HS-5 (cell line): ENCODE measurements around the gene TNS3.
"Not testable (repeated sequence)": the region's sequence is repeated elsewhere in the genome, so short reads cannot be mapped to it uniquely, and the experiment has no call there.

Source experiments
- DNase-seq: peaks from one replicate; pipeline ENCODE4 v3.0.0-alpha.2; 2012; ENCODE audit warnings: low read depth

The TNS3 gene

DNA sequence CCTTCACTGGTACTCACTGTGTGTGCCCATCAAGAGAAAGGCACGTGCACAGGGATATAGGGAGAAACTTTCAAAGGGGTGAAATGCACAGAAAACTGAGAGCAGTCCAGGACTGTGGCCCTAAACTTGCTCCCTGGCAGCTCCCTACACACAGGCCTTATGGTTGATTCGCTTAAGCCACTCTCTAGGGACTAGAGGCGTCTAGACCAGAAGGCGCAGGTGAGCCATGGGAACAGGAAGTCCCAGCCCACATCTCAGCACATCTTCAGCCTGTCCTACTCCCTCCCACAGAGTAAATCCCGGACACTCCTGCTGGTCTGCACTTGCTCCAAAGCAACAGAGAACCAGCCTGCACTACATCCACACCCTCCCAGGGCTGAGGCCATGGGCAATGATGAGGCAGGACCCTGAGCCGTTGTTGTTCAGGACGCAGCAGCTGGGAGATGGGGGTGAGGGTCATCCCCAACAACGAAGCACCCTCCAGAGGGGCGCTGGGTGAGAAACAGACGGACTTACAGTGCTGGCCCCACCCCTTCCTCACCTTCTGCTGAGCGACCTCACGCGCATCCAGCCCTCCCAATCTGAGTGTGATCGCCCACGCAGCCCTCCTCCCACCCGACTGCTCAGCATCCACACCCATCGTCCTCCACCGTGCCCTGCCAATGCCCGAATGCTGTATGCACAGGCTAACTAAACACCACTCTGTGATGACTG is 109.3 kb downstream of the TNS3 start:
- DNase-seq, result no peak

DNA sequence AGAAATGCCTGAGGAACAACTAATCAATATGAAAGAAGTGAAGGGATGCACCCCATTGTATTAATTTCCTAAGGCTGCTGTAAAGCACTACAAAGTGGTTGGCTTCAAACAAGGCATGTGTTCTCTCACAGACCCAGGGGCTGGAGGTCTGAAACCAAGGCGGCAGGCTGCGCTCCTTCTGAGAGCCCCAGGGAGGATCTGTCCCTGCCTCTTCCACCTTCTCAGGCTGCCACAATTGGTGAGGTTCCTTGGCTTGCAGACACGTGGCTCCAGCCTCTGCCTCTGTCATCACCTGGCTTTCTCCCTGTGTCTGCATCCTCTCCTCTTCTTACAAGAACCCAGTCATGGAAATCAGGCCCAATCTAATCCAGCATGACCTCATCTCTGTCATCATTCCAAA is 110.1 kb downstream of the TNS3 start:
- DNase-seq, result no peak

DNA sequence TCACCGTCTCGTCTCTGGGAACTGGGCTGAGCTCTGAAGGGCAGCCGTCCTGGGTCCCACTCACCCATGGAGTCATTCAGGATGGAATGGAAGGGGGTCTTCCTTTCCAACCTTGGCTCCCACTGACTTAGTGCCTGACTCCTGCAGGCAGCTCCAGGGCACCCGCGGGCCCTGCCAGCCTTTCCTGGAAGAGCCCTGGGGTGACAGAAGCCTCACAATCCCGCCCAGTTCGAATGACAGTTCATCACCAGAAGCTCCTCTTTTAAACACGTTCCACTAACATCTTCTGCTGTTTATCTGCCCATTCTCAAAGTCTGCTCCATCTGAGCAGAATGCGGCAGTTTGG is 110.6 kb downstream of the TNS3 start:
- no peak for DNase-seq

DNA sequence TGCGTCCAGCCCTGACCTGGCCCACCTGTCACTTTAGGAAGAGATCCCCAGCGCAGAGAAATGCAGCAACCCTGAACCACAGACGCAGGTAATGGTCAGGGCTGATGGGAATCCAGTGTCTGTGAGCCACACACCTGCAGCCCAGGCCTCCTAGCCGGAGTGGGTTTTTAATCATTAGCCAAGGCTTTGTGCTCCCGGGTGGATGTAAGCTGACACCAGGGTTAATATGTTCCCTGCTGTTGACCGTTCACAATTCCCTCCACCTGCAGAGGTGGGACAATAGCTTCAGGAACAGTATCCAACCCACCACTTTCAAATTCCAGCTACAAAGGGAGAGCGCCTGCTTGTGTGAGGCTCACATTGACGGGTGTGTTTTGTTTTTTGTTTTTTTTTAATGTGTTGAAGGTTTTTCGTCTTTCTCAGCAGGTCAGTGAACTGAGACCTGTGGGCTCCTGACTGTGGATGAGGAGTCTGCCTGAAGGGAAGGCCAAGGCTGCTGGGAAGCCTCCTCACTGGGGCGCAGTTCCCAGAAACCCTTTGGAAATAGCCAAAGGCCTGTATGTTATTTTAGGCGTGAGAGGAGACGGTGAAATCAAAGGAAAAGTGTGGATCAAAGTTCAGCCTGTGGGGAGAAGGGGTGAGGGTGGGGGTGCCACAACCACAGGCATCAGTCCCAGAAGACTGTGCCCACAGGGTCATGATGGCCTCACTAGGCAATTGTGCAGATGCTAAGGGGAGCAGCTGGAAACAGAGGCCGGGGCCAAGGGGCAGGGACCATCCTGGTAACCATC is 111.1 kb downstream of the TNS3 start:
- DNase-seq, result no peak

DNA sequence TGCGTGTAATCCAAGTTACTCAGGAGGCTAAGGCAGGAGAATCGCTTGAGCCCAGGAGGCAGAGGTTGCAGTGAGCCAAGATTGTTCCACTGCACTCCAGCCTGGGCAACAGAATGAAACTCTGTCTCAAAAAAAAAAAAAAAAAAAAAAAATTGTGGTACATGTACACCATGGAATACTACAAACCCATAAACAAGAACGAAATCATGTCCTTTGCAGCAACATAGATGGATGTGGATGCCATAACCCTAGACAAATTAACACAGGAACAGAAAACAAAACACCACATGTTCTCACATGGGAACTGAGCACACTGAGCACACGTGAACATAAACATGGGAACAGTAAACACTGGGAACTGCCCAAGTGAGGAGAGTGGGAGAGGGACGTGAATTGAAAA is 112.1 kb downstream of the TNS3 start:
- not testable (repeated sequence) for DNase-seq

DNA sequence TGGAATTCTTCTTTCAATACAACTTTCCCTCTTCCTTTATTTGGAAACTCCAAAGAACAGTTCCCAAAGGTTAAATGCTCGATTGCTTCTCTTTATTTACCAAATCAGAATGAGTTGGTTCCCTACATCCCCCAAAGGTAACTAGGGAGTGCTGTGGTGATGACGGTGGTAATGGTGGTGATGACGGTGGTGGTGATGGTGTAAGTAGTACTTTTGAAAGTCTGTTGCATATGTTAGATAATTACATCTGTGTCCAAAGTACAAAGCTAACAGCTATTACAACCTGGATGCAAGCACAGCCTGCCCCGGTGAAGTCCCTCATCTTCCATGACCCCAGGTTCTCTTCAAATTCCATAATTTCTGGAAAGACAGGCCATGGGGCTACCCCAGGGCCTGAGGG is 115.1 kb downstream of the TNS3 start:
- DNase-seq, result no peak

DNA sequence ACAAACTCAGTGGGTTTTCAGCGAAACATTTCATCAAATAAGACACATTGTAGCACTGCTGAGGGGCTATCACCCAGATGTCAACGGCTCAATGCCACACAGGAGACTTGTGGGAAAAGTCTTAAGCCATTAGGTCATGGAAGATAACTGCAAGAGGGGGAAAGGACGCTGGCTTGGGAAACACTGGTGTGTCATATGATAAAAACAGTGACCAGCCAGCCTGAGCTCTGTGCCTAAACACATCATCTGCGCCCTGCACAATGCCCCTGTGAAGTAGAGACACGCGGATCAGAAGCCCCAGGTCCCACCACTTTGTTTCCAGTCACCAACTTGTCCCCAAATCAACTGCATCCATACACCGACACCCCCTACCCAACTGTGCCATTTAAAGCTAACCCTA is 116.7 kb downstream of the TNS3 start:
- DNase-seq, result no peak

DNA sequence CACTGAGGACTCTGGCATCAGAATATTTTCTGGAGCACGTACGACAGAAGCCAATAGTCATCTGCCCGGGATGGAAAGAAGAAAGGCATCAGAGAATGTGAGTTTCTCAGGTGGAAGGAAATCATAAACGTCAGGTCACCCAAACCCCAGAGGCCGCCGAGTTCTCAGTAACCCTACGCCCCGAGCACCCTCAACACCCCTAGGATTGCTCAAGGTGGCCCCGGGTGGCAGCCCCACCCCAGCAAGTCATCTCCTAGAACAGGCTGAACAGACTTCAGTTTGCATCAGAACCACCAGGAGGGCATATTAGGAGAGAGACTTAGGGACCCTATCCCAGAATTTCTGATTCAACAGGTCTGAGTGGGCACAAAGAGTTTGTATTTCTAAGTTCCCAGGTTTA is 117.6 kb downstream of the TNS3 start:
- DNase-seq, result no peak

DNA sequence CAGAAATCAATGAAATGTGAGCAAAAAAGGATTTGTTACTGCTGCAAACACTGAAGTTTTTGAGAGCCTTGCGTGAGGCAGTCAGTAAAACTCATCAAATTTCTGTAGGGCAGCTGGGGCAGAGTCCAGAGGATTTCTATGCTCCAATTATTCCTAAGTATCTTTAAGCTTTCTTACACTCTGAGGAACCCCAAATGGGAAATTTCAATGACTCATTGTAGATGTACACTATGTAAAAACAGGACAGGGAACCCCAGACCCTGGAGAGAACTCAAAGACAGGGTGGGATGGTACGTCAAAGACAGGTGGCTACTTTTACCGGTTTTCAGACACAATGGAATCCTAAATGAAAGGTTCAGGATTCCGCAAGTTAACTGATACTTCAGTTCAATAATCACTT is 120.2 kb downstream of the TNS3 start:
- no peak for DNase-seq

DNA sequence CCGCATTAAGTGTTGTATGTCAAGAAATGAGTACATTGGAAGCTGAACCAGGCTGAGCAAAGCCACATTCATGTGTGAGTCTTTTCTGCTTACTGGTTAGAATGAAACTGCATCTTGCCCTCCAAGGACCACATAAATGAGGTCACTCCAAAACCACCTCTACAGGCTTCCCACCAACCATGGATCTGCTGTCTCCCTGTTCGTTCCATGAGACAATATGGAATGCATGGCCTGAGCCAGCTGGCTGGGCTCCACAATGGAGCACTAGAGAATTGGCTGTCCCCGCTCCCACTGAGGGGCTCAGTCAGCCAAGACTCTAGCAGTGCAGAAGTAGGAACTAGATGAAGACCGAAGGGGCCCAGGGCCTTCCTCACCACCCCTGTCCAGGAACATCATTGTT is 120.8 kb downstream of the TNS3 start:
- DNase-seq, result no peak

DNA sequence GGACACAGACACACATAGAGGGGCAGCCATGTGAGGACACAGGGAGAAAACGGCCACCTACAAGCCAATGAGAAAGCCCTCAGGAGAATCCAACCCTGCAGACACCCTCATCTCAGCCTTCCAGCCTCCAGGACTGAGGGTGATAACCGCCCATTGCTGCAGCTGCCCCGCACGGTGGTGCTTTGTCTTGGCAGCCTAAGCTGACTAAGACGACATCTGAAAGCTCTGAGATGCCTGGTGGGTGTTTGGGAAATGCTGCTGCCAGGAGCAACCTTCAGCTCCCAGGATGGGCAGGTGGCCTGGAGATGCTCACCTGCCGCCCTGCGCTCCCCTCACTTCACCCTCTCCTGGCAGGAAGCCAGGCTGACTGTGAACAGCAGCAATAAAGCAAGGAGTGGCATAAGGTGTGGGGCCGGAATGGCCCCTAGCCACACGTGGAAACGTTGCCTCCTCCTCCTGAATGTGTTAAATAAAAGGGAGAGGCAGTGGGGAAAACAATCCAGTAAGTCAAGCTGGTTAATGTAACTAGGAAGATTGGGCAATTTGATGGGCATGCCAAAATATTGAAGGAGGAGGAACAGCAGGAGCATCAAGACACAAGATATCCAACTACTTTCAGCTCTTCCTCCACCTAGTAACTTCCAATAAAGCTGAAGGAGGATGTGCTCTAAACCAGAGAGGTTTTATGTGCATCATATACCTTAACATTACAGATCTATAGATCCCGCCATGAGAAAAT is 121.5 kb downstream of the TNS3 start:
- DNase-seq, result no peak

DNA sequence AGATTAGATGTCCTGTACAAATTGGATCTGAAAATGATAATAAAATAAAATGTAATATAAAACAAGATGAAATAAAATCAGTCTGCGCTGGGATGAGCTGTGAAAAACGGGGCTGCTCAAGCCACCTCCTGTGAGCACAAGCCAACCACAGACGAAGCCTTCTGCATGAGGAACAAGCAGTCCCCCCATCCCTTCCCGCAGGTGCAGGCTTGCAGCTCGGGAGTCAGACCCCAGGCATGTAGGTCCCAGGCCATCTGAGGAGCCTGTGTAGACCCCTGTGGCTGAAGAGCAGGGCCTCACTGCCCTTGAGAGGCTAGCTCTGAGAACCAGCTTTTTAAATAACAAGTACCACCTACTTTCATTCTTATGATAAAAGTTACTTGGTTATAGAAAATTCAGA is 123.4 kb downstream of the TNS3 start:
- no peak for DNase-seq

DNA sequence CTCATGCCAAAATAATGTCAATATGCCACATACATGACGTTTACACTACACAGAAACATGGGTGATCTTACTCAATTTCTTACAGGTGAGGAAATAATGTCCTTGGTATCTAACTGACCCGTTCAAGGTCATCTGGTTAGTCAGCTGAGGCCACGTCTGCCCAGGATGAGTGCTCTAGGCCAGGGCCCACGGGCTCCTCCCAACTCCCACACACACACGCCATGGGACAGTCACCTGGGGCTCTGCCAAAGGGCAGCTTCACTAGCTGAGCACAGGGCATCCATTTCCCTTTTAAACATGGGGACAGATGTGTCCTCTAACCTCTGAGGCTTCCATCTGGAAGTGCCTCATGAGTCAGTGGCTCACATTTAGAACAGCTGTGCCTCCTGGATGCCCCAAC is 123.9 kb downstream of the TNS3 start:
- peak; percentile 98 for DNase-seq

DNA sequence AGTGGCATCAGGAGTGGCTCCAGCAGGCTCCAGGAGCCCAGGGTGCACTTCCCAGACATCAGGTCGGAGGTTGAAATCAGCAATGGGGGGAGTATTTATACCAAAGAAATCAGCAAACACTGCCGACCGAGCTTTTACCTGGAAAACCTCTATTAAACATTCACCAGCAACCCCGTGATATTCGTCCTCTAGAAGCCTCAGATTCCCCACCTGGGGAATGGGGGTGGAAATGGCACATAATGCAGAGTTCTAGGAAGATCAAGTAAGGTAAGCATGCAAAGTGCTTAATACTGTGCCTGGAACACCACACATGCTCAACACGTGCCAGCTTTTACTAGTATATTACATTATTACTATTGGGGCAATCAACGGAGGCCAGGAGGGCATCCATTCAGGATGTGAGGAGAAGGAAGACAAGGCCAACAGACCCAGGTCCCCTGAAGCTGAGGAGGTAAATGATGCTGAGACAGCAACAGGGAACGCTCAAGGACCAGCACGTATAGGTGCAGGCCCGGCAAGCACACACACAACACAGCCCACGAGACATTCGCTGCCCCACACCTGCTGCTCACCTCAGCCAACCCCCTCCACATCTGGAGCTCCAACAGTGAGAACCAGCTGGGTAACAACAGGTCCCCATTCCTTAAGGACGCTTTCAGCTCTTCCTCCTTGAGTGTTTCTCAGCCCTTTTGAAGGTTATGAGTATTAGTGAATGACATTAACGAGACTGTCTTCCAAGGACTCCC is 125.5 kb downstream of the TNS3 start:
- DNase-seq, result no peak

DNA sequence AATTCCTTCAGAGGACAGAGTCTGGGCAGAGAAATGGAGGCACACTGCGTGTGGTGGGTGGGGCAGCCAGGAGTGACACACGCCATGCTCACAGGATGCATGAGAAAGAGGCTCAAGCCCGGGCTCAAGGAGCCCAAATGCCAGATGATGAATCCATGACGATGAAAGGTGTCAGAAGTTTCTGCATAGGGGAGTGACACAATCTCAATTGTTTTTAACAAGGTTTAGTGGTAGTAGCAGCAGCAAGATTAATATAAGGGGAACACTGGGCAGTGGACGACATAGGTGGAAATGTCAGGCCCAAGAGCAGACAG is 126.1 kb downstream of the TNS3 start:
- no peak for DNase-seq

DNA sequence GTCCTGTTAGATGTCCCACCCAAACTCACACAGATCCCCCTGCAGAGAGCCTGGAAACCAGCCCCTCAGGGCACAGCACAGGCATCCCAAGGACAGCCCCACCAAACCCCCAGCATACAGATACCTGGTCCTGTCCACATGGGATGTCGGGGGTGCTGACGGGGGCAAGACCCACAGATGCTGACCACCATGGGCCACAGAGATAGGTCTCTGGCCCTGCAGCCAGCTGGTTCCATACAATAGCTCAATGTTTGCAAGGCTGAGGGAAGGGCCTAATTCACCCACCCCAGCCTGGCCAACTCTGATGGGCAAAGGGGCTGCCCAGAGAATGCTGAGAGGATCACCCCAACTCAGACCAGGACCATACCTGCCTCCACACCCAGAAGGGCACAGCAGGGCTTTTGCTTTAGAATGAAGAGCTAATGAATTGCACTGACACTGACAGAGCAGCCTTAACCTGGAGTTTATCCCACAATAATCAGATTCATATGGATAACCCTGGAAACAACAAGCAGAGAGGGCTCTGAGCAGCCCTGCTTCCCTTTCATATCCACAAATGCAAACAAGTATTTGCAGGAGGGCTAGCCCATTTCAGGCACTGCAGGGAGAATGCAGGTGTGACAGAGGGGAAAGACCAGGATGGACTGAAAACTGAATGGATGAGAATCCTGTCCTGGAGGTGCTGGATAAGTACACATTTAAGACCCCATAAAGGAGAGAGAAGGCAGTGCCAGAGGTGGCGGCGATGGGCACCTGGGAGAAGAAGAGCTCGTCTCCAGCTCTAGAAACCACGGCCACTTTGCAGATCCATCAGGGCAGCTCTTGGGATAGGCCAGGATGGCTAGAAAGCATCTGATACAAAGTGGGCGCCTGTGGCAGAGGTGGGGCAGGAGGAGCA is 126.7 kb downstream of the TNS3 start:
- no peak for DNase-seq

DNA sequence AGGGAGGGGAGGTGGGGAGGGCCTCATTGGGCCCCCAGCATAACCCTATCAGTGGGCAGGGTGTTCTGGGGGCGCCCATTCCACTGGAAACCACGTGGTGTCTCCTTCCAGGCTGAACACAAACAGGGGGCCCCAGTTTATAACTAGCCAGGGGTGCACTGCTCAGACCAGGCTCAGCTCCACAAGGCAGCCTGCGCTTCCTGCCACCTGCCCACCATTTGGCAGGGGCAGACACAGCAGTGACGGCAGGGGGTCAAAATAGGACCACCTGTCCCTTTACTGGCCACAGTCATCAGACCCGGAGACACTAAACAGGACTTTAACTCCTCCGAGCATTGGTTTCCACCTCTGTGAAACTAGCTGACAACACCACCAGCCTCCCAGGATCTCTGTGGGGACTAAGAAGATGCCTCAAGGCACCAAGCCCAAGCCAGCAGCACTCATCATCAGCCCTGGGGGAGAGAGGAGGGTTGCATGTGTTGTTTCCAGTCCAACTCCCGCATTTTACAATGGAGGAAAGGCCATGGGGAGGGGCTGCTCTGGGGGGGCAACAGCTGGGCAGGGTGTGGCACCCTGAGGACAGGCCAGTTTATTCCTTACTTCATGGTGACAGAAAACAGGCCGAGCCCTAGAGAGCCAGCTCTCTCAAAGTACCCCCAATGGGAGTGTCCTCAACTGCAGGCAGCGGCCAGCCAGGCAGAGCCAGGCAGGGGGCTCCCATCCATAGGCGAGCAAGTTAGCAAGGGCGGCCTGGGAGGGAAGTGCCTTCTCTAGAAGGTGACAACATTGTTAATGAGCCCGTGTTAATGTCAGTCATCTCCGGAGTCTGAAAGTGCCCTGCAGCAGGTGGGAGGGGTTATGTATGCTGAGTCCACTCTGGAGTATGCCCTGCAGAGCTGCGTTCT is 127.6 kb downstream of the TNS3 start:
- DNase-seq, result no peak

DNA sequence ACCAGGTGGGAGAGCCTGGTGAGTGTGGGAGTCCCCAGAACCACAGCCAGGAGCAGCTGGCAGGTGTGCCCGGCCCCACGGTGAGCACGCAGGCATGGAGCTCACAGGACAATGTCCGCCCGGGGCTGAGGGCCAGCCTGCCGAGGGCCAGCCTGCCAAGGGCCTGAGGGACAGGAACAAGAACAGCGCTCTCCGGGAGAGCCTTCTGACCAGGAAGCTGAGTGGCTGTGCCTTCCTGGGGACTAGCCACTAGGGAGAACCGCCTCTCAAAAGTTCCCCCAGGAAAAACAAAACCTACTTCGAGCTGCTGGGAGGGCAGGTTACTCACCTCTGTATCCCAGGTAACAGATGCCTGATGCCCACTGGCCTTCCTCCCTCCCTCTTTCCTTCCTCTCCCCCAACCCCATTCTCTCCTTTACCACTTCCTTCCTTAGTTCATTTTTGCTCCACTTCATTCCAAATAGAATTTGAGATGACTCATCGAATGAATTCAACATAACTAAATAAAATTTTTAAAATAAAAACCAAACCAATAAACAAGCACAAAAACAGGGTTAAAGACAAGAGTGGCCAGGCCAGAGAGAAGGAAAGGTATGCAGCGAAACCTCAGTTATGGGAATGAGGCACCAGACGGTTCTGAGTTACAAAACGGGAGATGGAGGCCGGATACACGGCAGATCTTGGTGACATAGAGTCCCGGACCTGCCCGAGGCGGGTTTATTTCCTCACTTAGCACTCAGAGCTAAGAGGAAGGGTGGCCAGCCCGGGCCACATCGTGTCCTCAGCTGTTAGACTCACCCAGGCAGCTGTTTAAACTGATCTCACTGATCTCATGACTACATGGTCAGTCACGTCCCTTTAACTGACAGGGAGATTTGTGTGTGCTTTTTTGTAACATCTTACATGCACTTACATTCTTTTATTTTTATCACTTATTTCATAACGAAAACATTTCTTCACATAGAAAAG is 128.5 kb downstream of the TNS3 start:
- peak; percentile 93 for DNase-seq

DNA sequence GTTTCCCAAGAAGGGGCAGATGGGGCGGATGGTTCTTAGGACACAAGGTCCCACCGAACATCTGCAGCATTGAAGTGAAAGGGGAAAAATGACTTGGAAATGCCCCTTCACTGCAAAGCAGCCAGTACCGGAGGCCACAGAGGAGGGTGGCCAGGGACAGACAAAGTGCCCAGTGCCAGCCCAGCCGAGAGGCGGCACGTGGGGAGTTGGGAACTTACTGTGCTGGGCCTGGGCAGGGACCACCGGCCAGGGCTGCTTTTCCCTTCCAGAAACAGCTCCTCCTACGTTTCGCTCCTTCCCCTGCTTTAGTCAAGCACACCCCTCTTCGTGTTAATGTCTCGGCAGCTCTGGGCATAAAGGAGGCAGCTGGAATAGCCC is 129.2 kb downstream of the TNS3 start:
- DNase-seq, result no peak
